ENCODE results near the gene EEA1. TPM values are rescaled to one million over a fixed set of nuclear protein-coding genes. Genes with fewer than 3 reads are reported as not detected.
A peak's percentile ranks its signal among the peaks of the same experiment; 100 is the strongest.

Gene EEA1
- total and polyA plus RNA-seq, 9 donors: 5.0 to 41.1 (median 32.1) TPM

GRCh38 chr12:92942905-92943304 lies 13.8 kb upstream of the EEA1 start:
- Histone ChIP-seq H3K27me3 (no peaks in the 10 kb centered on the region), H3K27ac (no peak overlapping the region), H3K4me3 (no peak overlapping the region), H3K9me3 (no peaks in the 10 kb centered on the region), H3K36me3 (no peaks in the 10 kb centered on the region), H3K4me1 (ENCODE audit: insufficient read depth) (peaks cover 2% of the 10 kb centered on the region)
- peak in 3 of 5 donors; percentile 46 to 54 (median 49) for DNase-seq
- 2 to 15% (median 8%) methylated on average over 1 of the region's 1 CpG for WGBS, 3 donors
- intact Hi-C loops (cut with DNase I): no loop called here
- TF ChIP-seq EP300 (IDR thresholded peaks at IDR 0.05) (no peak), CTCF (IDR thresholded peaks at IDR 0.05) (no peak), POLR2A (IDR thresholded peaks at IDR 0.05) (no peak)

DNA sequence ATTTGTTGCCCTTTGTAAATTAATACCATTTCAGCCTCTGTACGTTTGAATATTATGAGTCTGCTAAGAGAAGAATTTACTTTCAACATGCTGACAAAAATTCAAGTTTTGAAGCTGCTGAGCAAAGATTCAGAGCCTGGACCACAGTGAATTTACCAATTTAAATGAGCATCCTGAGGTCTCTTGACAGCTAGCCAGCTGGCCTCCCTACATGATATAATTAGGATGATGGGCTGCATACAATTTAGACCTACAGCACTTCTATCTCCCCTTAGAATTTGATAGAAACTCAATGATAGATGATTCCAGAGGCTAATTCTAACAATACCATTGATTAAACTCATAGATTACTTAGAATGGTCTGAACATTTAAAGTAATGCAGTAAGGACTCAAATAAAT lies 10.0 kb upstream of the EEA1 start:
- H3K27me3 ChIP-seq: no peaks in the 10 kb centered on the region
- WGBS, 3 donors: 51 to 63% (median 53%) methylated on average over 1 of the region's 1 CpG
- H3K36me3 ChIP-seq: no peaks in the 10 kb centered on the region
- DNase-seq: no peak
- no peak overlapping the region for H3K27ac ChIP-seq
- peaks cover 2% of the 10 kb centered on the region for H3K4me1 ChIP-seq (ENCODE audit: insufficient read depth)
- intact Hi-C loops (cut with DNase I): no loop called here
- H3K9me3 ChIP-seq: no peaks in the 10 kb centered on the region
- TF ChIP-seq CTCF (IDR thresholded peaks at IDR 0.05) (no peak), EP300 (IDR thresholded peaks at IDR 0.05) (no peak), POLR2A (IDR thresholded peaks at IDR 0.05) (no peak)
- H3K4me3 ChIP-seq: no peak overlapping the region

DNA sequence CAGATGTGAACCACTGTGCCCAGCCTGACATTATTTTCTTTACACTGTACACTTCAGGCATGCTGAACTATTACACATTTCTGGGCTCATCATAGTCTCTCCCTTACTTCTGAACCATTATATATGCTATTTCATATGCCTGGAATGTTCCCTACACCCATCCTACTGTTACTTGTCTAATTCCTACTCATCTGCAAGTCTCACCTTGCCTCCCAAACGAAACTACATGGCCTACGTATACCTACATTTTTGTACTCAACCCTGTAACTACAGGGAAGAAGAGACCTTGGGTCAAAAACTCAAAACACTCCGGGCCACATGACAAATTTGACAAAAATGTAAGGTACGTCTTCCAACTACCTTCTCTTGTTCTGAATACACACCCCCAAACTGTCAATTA lies 9.5 kb upstream of the EEA1 start:
- no peak for DNase-seq
- H3K27me3 ChIP-seq: no peaks in the 10 kb centered on the region
- intact Hi-C loops (cut with DNase I): no loop called here
- TF ChIP-seq CTCF (IDR thresholded peaks at IDR 0.05) (no peak), EP300 (IDR thresholded peaks at IDR 0.05) (no peak)
- H3K27ac ChIP-seq: no peak overlapping the region
- 93 to 96% (median 95%) methylated on average over 4 of the region's 4 CpGs for WGBS, 3 donors
- no peaks in the 10 kb centered on the region for H3K36me3 ChIP-seq
- H3K4me3 ChIP-seq: no peak overlapping the region
- H3K9me3 ChIP-seq: no peaks in the 10 kb centered on the region
- H3K4me1 ChIP-seq (ENCODE audit: insufficient read depth): peaks cover 2% of the 10 kb centered on the region

DNA sequence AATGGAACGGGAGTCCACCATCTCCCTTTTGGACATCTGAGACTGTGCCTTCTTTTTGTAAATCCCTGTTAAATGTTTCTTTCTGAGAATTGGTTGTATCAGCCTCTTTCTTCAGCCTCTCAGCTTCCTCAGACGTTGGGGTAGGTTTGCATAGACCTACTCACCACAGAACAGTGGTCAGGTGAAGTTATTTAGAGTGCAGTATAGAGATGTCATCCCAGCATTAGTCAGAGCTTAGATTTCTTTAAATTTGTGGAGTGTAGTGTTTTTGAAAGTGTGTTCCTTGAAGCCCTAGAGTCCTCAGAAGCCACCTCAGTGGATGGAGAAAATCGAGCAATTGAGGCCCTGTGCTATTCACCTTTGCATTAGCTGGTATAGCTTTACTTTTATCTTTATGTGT lies 8.9 kb upstream of the EEA1 start:
- Histone ChIP-seq H3K27me3 (no peaks in the 10 kb centered on the region), H3K4me1 (ENCODE audit: insufficient read depth) (peaks cover 2% of the 10 kb centered on the region), H3K36me3 (no peaks in the 10 kb centered on the region), H3K4me3 (no peak overlapping the region), H3K9me3 (no peaks in the 10 kb centered on the region), H3K27ac (no peak overlapping the region)
- intact Hi-C loops (cut with DNase I): no loop called here
- TF ChIP-seq EP300 (IDR thresholded peaks at IDR 0.05) (no peak), CTCF (IDR thresholded peaks at IDR 0.05) (no peak), POLR2A (IDR thresholded peaks at IDR 0.05) (no peak)
- WGBS, 3 donors: 84 to 95% (median 88%) methylated on average over 3 of the region's 3 CpGs
- DNase-seq: no peak

GRCh38 chr12:92933606-92934005 lies 4.5 kb upstream of the EEA1 start:
- Histone ChIP-seq H3K4me3 (no peak overlapping the region), H3K36me3 (no peaks in the 10 kb centered on the region), H3K27me3 (no peaks in the 10 kb centered on the region), H3K4me1 (ENCODE audit: insufficient read depth) (no peaks in the 10 kb centered on the region), H3K27ac (no peak overlapping the region), H3K9me3 (no peaks in the 10 kb centered on the region)
- intact Hi-C loops (cut with DNase I): no loop called here
- TF ChIP-seq CTCF (IDR thresholded peaks at IDR 0.05) (no peak), EP300 (IDR thresholded peaks at IDR 0.05) (no peak), POLR2A (IDR thresholded peaks at IDR 0.05) (no peak)
- no peak for DNase-seq
- 94 to 97% (median 95%) methylated on average over 3 of the region's 3 CpGs for WGBS, 3 donors
